Activated naive CD4-positive, alpha-beta T cell treated with anti-CD3 and anti-CD28 coated beads, Interleukin-2, amount 50 U/mL, for 72 hours (primary cell): ENCODE data around the gene WDR64. TPM values are rescaled to one million over a fixed set of nuclear protein-coding genes. Genes with fewer than 3 reads are reported as not detected.

Source experiments
- ATAC-seq, 2 donors: fragments of 150-1000 bp; cut with Tn5 transposase; 2 replicates each; pipeline ENCODE4 v1.10.0; 2021; ENCODE audit warnings: mild to moderate bottlenecking in 2 of 2, moderate library complexity in 2 of 2
- DNase-seq, 2 donors: peaks; one replicate each; pipeline ENCODE4 v3.0.0; 2021 to 2022; ENCODE audit warnings: low spot score in 2 of 2
- H3K27ac Mint-ChIP-seq, 2 donors: one replicate each; pipeline ENCODE4 v1.8.0; 2022; ENCODE audit warnings: mild to moderate bottlenecking in 2 of 2, mixed read lengths in 2 of 2
- H3K36me3 Mint-ChIP-seq, 2 donors: one replicate each; pipeline ENCODE4 v1.8.0; 2022; ENCODE audit warnings: mixed read lengths in 2 of 2
- H3K9me3 Mint-ChIP-seq, 2 donors: one replicate each; pipeline ENCODE4 v1.8.0; 2022; ENCODE audit warnings: mixed read lengths in 2 of 2
- total RNA-seq, 2 donors: library from RNA; stranded (reverse); gene quantifications; one replicate each; pipeline ENCODE4 v1.2.3, GENCODE V29; 2022

The WDR64 gene
- total RNA-seq, 2 donors from 2014 or later: not detected

DNA sequence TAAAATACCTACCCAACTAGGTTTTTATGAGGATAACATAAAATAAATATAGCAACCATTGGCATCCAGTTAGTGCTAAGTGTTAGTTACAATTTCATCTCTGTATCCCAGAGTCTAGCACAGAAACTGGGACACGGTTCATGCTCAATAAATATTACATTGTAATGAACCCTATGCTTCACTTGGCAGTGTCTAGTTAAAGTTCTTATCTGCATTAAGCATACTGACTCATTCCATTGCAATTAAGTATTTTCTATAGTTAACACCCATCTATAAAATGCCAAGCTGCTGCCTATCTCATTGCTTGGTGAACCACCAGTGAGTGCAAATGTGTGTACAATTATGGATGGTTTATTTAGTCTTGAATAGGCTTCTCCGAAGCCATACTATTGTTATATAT, 27.1 kb upstream of the WDR64 start:
- DNase-seq (no peak), ATAC-seq (no peak)
- Mint-ChIP-seq H3K27ac (no peak overlapping the region), H3K36me3 (no peaks in the 10 kb centered on the region), H3K9me3 (no peaks in the 10 kb centered on the region)

DNA sequence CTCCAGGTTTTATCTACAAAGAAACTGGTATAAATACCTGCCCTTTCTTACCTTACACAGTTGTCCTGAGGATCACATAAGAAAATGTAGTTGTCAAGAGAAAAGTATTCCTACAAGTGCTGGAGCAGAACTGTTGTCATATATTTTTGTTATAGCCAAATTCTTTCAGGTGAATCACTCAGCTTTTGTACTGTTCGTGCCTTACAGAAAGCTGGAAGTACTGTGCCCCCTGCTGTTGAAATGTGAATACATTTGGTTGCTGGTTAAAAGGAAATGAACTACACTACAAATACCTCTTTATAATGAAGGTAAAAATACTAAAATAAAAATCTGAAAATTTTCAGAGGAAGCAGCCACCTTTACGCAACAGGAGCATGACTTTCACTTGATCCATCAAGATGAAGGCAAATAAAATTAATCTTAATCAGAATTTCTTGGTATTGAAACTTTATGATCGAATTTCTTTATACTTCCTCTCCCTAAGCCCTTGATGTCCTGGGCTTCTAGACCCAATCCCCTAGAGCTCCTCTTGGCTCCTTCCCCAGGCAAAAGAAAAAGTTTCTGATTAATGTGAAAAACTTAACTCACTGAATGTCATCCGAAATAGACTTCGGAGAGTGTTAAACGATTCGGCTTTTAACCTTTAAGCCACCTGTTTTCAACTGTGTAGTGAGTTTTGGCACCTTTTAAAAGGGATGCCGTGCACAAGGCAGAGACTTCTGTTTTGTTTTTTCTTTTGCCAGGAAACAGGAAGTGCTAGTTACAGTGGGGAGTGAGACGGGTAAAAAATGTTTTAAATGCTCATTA, 24.4 kb upstream of the WDR64 start:
- ATAC-seq: peak; percentile 73 to 84
- DNase-seq: peak in 1 of 2 donors; percentile 31
- Mint-ChIP-seq H3K27ac (peak overlapping the region in 1 of 2 donors; percentile 79), H3K9me3 (no peaks in the 10 kb centered on the region), H3K36me3 (peaks cover 0 to 10% of the 10 kb centered on the region in 2 donors)

DNA sequence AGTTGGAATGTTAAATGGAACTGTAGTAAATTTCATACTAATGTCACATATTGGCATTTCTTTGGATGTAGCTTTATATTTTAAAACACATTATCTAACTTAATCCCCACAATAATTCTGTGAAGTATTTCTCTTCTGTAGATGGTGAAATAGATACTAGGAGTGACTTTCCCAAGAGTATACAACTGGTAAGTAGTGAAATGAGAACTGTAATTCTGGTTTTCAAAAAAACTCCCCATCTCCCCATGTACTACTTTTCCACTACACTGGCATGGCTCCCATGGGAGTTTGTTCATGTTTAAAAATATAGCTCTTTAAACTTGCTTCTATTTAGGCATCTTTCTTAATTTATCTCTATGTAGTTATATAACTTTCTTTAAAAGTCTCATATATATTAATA, 22.1 kb upstream of the WDR64 start:
- DNase-seq (no peak), ATAC-seq (no peak)
- Mint-ChIP-seq H3K9me3 (peaks cover 0 to under 1% of the 10 kb centered on the region in 2 donors), H3K36me3 (peaks cover 3 to 23% of the 10 kb centered on the region in 2 donors), H3K27ac (no peak overlapping the region)

DNA sequence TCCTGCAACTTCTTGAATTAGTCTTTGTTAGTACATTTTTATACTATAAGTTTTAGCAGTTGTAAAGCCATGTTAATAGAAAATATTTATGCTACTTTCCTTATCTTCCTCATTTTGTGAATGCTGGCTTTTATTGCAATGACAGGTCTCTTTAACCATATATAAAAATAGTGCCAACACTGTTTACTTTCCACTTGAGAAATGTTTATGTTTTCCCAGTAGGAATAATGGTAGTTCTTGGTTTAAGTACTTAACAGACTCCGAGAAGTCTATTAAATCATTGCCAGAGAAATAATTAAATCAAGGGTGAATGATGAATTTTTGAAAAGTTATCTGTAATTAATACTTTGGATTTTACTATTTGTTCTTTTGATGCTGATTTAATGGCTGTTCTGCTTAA, 21.6 kb upstream of the WDR64 start:
- peaks cover 0 to 4% of the 10 kb centered on the region in 2 donors for H3K9me3 Mint-ChIP-seq
- ATAC-seq: no peak
- no peak overlapping the region for H3K27ac Mint-ChIP-seq
- H3K36me3 Mint-ChIP-seq: peaks cover 8 to 28% of the 10 kb centered on the region in 2 donors
- DNase-seq: no peak

DNA sequence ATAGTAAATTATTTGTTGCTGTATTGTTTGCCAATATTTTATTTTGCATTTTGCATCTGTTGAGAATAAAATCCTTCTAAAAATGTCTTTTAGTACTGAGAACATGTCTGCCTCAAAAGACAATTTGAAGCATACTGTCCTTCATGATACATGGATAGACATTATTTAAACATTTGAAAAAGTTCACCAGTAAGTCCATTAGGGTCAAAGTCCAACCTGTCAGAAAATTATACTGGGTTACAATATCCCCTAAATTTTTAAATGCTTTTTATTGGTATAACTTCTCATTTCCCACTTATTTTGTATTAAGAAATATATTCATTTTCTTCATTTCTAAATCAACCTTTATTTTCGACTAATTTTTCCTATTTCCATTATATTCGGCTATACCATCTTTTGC, 21.2 kb upstream of the WDR64 start:
- H3K9me3 Mint-ChIP-seq: peaks cover 0 to 4% of the 10 kb centered on the region in 2 donors
- no peak for ATAC-seq
- no peak overlapping the region for H3K27ac Mint-ChIP-seq
- no peak for DNase-seq
- H3K36me3 Mint-ChIP-seq: peaks cover 9 to 32% of the 10 kb centered on the region in 2 donors

DNA sequence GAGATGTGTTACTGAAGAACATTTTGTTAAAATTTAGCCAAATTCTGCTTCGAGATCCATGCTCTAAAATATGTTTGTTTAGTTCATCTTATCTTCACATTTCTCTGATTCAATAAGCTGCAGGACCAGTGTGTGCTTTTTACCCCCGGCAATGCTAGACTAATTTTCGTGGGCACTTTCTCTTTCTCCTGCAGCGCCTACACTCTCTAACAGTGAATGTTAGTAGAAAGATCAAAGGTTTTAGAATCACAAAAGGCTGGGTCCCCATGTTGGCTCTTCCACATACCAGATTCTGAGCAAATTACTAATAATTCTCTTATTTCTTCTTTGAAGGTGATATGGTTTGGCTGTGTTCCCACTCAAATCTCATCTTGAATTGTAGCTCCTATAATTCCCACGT, 20.4 kb upstream of the WDR64 start:
- ATAC-seq: no peak
- Mint-ChIP-seq H3K27ac (no peak overlapping the region), H3K9me3 (peaks cover 0 to 4% of the 10 kb centered on the region in 2 donors), H3K36me3 (peaks cover 9 to 32% of the 10 kb centered on the region in 2 donors)
- DNase-seq: no peak

DNA sequence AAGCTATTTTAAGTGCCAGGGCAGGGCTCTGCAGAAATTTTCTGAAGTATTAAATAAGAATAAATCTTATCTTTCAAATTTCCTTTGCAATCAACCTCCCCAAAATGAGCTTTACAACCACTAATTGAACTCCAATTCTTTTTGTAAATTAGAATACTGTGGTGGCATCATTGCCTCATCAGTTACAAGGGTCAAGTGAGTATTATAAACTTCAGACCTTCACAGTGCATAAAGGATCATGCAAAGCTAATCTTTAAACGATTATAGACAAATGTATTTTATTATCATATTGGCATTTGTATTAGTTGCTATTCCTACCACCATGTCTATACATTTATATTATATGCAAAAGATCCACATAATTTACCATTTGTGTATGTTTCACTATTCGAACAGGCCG, 19.1 kb upstream of the WDR64 start:
- no peak for ATAC-seq
- Mint-ChIP-seq H3K27ac (no peak overlapping the region), H3K36me3 (peaks cover 13 to 32% of the 10 kb centered on the region in 2 donors), H3K9me3 (peaks cover 0 to 4% of the 10 kb centered on the region in 2 donors)
- DNase-seq: no peak

DNA sequence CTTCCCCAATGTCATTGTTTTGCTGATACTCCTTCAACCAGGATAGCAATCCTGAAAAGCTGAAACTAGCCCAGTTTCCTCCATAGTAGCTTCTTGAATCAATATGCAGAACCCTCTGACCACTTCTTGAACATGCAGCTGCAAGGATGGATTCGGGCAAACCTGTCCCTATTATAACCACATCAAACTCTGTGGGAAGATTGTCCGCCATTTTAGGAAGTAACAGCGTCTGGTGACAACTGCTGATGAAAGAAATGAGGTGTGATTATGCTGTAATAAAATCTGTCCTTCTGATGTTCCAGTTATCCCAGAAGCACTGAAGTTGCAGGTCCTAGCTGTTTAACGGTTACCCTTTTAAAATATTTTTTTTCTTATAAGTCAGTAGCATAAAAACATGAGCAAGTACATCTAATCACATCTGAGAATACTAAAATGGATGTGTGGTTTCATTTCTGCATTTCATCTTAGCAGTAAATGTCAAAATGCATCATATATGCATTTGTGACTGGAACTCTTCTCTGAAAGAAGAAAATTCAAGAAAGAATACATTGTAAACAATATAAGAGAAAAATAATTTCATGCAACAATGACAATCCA, 16.4 kb upstream of the WDR64 start:
- Mint-ChIP-seq H3K27ac (no peak overlapping the region), H3K9me3 (peaks cover 2 to 4% of the 10 kb centered on the region in 2 donors), H3K36me3 (peaks cover 22 to 42% of the 10 kb centered on the region in 2 donors)
- ATAC-seq (no peak), DNase-seq (no peak)

DNA sequence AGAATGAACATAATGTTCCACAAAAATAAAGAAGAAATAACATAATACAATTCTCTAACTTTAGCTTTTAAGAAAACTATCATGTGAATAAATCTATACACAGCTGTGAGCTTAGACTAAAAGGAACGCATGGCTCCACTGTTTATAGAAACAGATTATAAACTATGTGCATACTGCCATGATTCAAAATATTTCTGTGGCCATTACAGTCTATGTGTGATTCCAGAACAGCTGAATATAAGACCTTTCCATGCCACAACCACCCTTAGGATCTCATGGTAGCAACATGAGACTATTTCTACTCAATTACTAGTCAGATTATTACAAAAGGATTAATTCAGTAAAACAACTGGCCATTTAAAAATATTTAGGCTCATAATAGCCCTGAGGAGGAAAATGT, 15.8 kb upstream of the WDR64 start:
- Mint-ChIP-seq H3K9me3 (peaks cover 3 to 4% of the 10 kb centered on the region in 2 donors), H3K27ac (no peak overlapping the region), H3K36me3 (peaks cover 22 to 46% of the 10 kb centered on the region in 2 donors)
- no peak for DNase-seq
- ATAC-seq: no peak

DNA sequence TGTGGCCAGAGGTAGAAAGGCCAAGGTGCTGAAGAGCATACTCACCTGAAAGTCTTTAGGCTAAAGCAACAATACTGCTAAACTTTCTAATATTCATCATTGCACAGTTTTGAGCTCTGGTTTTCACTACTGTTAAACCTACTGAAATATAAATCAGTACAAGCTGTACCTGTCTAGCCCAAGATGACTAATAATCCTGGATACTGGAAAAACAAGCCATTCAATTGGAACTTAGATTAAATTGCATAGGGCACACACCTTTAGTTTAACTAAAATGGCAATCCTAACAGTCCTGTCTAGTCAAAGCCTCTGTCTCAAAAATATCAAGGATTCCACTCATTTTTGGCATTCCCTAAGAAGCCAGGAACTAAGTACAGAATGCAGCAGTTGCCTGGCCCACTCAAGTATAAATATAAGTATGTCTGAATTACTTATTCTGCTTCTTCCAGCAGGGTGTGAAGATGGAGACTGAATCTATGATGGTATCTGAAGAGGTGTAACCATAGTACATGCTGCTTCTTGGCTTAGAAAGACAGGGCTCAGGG, 15.0 kb upstream of the WDR64 start:
- Mint-ChIP-seq H3K36me3 (peaks cover 22 to 44% of the 10 kb centered on the region in 2 donors), H3K9me3 (peaks cover 5 to 11% of the 10 kb centered on the region in 2 donors), H3K27ac (no peak overlapping the region)
- no peak for ATAC-seq
- DNase-seq: no peak

DNA sequence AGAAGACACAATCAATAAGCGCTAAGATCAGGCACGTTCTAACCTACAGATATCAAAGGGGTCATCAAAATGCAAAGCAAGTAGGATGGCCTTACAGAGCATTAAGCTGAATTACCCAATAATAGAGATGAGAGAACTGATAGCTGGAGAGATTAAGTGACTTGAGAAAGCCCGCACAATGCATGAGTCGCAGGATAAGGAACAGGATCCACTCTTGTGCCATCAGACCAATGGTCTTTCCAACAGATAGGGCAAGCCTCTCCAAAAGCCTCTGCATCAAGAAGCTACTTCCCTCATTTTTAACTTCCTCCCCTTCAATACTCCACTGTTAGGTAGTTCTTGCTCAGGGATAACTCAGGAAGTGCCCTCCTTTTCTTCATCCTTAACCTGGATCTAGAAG, 14.5 kb upstream of the WDR64 start:
- DNase-seq (no peak), ATAC-seq (no peak)
- Mint-ChIP-seq H3K9me3 (peaks cover 10 to 15% of the 10 kb centered on the region in 2 donors), H3K27ac (no peak overlapping the region), H3K36me3 (peaks cover 26 to 46% of the 10 kb centered on the region in 2 donors)

DNA sequence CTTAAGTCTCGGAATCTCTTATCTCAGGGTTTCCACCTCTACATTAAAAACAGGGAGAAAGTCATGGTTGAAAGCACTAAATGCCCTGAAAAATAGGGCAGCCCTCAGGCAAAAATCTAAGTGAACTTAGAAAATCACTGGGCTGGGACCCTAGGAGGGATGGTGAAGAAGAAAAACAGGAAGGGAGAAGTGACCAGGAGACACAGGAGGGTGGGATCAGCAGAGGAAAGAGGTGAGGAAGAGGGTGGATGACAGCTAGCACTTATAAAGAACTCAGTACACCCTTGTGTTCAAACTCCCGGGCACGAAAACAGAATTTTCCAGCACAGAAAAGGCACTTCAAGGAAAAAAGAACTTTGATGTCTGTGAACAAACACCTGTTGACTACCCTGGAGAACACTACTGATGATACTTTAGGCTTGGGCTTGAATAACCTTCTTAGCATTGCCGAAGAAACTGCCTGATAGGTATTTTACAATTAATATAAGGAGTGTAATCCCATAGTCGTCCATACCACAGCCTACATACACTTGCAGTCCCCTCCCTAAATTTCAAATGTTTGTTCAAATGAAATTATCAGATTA, 13.9 kb upstream of the WDR64 start:
- no peak for ATAC-seq
- peaks cover 26 to 46% of the 10 kb centered on the region in 2 donors for H3K36me3 Mint-ChIP-seq
- H3K9me3 Mint-ChIP-seq: peaks cover 10 to 17% of the 10 kb centered on the region in 2 donors
- DNase-seq: no peak
- H3K27ac Mint-ChIP-seq: no peak overlapping the region

DNA sequence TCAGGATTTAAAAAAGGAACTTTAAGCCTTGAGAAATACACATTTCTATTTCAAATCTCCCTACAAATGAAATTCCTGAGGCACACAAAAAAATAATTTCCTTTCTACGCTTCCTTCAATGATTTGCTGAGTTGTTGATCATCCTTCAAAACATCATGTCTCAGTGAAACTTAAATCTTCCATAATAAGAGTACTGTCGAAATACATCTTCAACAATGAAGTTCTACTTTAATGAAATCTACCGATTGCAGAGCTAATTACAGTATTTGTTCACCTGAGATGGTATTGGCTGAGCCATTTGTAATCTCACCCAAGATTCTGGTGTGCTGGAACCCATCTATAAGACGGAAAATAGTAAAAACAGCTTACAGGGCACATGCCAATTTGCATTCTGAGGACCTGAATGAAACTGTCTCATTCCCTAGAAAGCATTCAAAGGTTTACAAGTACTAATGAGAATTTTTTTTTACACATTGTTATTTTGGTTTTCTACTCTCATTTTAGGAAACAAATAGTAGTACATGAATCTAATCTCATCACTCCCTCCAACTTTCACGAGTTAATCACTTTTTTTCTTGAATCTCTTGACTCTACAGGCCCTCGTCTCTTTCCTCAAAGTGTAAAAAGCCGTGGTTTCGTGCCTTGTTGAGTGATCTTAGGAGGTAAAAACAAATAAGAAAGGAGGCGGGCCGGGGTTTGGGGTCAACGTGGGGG, 13.0 kb upstream of the WDR64 start:
- peaks cover 10 to 21% of the 10 kb centered on the region in 2 donors for H3K9me3 Mint-ChIP-seq
- ATAC-seq (no peak), DNase-seq (no peak)
- H3K36me3 Mint-ChIP-seq: peaks cover 26 to 42% of the 10 kb centered on the region in 2 donors
- peak overlapping the region; percentile 85 to 90 for H3K27ac Mint-ChIP-seq

DNA sequence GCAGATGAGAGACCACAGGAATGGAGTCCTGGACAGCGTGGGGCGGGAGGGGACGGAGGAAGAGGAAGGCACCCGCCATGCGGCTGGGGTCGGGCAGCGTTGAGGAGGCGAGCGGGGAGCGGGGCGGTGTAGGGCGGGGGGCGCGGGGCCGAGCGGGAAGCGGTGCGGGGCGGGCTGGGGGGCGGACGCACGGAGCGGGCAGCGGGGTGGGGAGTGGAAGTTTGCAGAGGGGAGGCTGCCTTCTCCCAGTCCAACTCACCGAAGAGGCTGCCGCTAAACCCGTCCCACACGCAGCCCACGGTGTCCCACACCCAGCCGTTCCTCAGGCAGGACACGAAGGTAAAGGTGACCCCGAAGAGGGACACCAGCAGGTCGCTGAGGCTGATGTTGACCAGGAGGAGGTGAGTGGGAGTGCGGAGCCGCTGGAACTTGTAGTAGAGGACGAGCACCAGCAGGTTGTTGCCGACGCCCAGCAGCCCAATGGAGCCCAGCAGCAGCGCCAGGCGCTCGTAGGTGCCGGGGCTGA, 12.4 kb upstream of the WDR64 start:
- peaks cover 10 to 21% of the 10 kb centered on the region in 2 donors for H3K9me3 Mint-ChIP-seq
- ATAC-seq (peak; percentile 25 to 26), DNase-seq (peak in 1 of 2 donors; percentile 29)
- peaks cover 26 to 37% of the 10 kb centered on the region in 2 donors for H3K36me3 Mint-ChIP-seq
- peak overlapping the region; percentile 85 to 90 for H3K27ac Mint-ChIP-seq

DNA sequence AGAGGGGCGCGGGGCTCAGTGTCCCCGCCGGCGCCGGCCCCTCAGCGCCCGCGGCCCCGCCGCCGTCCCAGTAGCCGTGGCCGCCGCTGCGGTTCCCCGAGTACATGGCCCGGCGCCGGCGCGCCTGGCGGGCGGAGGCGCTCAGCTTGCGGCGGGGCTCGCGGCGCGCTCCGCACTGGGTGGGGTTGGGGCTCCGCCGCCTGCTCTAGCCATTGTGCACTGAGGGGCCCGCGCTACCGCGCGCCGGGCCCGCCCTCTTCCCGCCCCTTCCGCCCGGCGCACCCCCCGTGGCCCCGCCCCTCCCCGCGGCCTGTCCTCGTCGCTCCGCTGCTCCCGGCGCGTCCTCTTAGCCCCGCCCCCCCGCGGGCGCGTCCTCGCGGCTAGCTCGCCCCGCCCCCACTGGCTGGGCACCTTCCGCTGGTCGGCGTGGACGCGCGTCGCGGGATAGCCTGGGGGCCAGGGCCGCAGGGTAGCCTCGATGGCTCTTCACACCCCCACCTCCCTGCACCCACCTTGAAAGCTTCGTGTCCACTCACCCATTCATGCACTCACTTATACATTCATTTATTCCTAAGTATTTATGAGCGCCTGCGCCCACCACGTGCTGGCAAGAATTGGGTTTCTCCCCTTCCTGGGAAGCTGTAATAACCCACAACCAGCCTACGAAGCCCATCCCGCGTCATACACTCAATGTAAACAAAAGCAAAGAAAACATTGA, 11.8 kb upstream of the WDR64 start, which contains the start of the genes CHML and OPN3:
TSS of gene CHML (minus strand) at position 221 of the 718 bp plus-strand sequence. CDS start 4,603 bp downstream, outside the sequence.
TSS of gene OPN3 (minus strand) at position 221 of the 718 bp plus-strand sequence. CDS start at position 106, 115 bp downstream.
- Mint-ChIP-seq H3K36me3 (peaks cover 20 to 31% of the 10 kb centered on the region in 2 donors), H3K27ac (peak within 1 kb of the TSS; percentile 85 to 90), H3K9me3 (peaks cover 10 to 18% of the 10 kb centered on the region in 2 donors)
- DNase-seq: peak; percentile 92 to 96
- ATAC-seq: peak; percentile 97 to 98
